Stimulated activated naive CD8-positive, alpha-beta T cell treated with anti-CD3 and anti-CD28 coated beads, Interleukin-15, amount 100 ng/mL, for 72 hours (primary cell): ENCODE data around the gene MXD4.

ENCODE experiments used
- ATAC-seq: fragments of 150-1000 bp; cut with Tn5 transposase; 2 replicates; pipeline ENCODE4 v1.10.0; 2021; ENCODE audit warnings: mild to moderate bottlenecking, moderate library complexity
- DNase-seq, 2 donors: peaks; one replicate each; pipeline ENCODE4 v3.0.0; 2021 to 2022
- H3K27ac Mint-ChIP-seq, 2 donors: one replicate each; pipeline ENCODE4 v1.8.0; 2022; ENCODE audit warnings: mild to moderate bottlenecking in 2 of 2, mixed read lengths in 2 of 2, moderate library complexity in 2 of 2
- H3K27me3 Mint-ChIP-seq: one replicate; pipeline ENCODE4 v1.8.0; 2022; ENCODE audit warnings: mixed read lengths
- H3K4me1 Mint-ChIP-seq: one replicate; pipeline ENCODE4 v1.8.0; 2022; ENCODE audit warnings: mild to moderate bottlenecking, mixed read lengths
- H3K4me3 Mint-ChIP-seq, 2 donors: one replicate each; pipeline ENCODE4 v1.8.0; 2022; ENCODE audit warnings: mild to moderate bottlenecking in 2 of 2, mixed read lengths in 2 of 2, moderate library complexity in 1 of 2
- H3K9me3 Mint-ChIP-seq, 2 donors: one replicate each; pipeline ENCODE4 v1.8.0; 2022; ENCODE audit warnings: mixed read lengths in 2 of 2

The MXD4 gene

DNA sequence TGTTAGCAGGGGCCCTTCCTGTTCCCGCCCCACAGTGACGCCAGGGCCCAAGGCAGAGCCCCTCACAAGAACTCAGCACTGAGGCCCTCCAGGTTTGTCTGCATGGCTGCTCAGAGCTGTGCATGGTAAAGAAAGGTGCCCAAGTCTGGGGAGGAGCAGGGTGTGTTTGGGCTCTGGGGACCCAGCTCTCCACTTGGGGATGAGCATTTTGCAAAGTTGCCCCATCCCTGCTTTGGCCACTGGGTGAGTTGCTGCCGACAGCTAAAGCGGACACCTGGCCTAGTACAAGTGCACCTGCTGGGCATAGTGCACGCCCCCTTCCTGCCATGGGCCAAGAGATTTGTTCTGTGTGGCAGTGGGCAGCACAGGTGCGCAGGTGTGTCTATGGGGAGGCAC lies 2.0 kb upstream of the MXD4 start:
- H3K4me3 Mint-ChIP-seq, result peak overlapping the region in 1 of 2 donors; percentile 81
- no peak overlapping the region for H3K27ac Mint-ChIP-seq
- no peaks in the 10 kb centered on the region for H3K9me3 Mint-ChIP-seq
- H3K4me1 Mint-ChIP-seq, result peaks cover 12% of the 10 kb centered on the region
- no peak for DNase-seq
- ATAC-seq, result no peak
- no peaks in the 10 kb centered on the region for H3K27me3 Mint-ChIP-seq

DNA sequence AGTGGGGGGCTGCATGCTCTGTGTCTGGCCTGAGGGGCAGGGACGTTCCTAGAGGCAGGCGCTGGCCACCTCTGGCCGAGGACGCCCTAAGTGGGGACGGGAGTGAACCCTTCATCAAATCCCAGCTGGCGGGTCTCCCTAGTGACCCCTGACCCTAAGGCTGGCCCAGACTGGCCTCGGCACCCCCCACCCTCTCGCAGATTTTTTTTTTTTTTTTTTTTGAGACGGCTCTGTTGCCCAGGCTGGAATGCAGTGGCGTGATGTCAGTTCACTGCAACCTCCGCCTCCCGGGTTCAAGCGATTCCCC lies 988 bp upstream of the MXD4 start:
- no peak overlapping the region for H3K27ac Mint-ChIP-seq
- DNase-seq (no peak), ATAC-seq (no peak)
- H3K27me3 Mint-ChIP-seq, result no peaks in the 10 kb centered on the region
- H3K4me3 Mint-ChIP-seq, result peak overlapping the region; percentile 68 to 81
- H3K9me3 Mint-ChIP-seq, result no peaks in the 10 kb centered on the region
- peaks cover 12% of the 10 kb centered on the region for H3K4me1 Mint-ChIP-seq

GRCh38 chr4:2262145-2262943 lies 435 bp upstream of the MXD4 start:
- H3K9me3 Mint-ChIP-seq, result no peaks in the 10 kb centered on the region
- ATAC-seq, result peak; percentile 95
- peaks cover 12% of the 10 kb centered on the region for H3K4me1 Mint-ChIP-seq
- H3K27me3 Mint-ChIP-seq, result no peaks in the 10 kb centered on the region
- peak overlapping the region; percentile 68 to 81 for H3K4me3 Mint-ChIP-seq
- peak; percentile 99 for DNase-seq
- H3K27ac Mint-ChIP-seq, result peak overlapping the region; percentile 63 to 65

GRCh38 chr4:2261110-2261852 lies 628 bp downstream of the MXD4 start:
- no peaks in the 10 kb centered on the region for H3K27me3 Mint-ChIP-seq
- no peaks in the 10 kb centered on the region for H3K9me3 Mint-ChIP-seq
- peak; percentile 50 to 65 for DNase-seq
- peaks cover 12% of the 10 kb centered on the region for H3K4me1 Mint-ChIP-seq
- H3K27ac Mint-ChIP-seq, result peak overlapping the region; percentile 65 to 87
- peak; percentile 18 for ATAC-seq
- H3K4me3 Mint-ChIP-seq, result peak overlapping the region; percentile 74 to 87

DNA sequence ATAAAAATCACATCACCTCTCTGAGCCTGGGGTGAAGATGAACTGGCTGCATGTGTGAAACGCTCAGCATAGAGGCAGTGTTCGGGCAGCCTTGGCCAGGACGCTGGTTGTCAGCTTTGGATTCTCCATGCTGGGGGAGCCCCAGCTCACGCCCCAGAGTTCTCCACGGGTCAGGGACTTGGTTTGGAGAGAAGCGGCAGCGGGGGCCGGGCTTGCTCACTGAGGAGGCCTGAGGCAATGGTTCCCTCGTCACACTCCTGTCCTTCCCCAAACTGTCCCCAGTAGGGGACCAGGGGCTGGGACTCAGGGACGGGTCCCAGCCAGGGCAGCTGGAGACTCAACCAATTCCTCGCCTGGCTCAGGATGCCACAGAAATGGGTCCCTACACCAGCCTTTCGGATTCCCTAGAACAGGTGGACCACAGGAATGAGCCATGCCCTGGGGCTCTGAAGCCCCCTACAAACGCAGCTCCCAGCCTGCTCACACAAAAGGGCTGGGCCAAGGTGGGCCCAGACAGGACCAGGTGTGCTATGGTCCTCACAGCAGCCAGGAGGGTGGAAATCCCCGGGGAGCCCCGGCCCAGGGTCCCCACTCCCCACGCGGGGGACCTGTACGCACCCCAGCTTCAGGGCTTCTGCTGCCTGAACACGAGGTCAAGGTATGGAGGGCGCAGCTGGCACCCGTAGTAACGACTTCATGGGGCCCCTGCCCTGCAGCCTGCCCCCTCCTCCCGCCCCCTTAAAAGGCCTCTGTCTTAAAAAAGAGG lies 1.4 kb downstream of the MXD4 start:
- DNase-seq (no peak), ATAC-seq (no peak)
- Mint-ChIP-seq H3K27ac (peak overlapping the region in 1 of 2 donors; percentile 87), H3K4me3 (peak overlapping the region; percentile 74 to 87), H3K4me1 (peaks cover 7% of the 10 kb centered on the region), H3K9me3 (no peaks in the 10 kb centered on the region), H3K27me3 (no peaks in the 10 kb centered on the region)

- Mint-ChIP-seq H3K27ac (no peak overlapping the region), H3K4me3 (no peak overlapping the region)
- DNase-seq, result peak in 1 of 2 donors; percentile 11
Measured at GRCh38 chr4:2259541-2260343, 2.2 kb downstream of the MXD4 start.

DNA sequence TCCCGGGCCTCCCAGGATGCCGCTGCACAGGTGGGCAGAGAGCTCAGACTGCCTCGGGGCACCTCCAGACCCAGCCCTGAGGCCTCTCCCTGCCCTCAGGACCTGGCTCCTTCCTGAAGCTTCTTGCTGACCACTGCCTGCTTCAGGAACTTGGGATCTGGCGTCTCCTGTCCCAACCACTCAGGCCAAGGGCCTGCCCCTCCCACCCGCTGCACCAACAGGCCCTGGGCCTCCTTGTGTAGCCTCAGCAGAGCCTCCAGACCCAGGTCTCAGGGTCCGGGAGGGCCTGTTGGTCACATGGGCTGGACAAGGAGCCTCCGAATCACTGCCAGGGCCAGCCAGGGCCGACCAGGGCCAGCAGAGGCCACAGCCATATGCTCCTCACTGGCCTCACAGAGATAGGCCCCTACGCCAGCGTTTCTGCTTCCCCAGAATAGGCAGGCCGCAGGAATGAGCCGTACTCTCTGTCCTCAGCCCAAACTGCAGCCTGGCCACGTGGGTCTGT lies 2.8 kb downstream of the MXD4 start:
- H3K4me3 Mint-ChIP-seq, result no peak overlapping the region
- DNase-seq (peak in 1 of 2 donors; percentile 8), ATAC-seq (no peak)
- no peaks in the 10 kb centered on the region for H3K27me3 Mint-ChIP-seq
- no peak overlapping the region for H3K27ac Mint-ChIP-seq
- H3K9me3 Mint-ChIP-seq, result no peaks in the 10 kb centered on the region
- H3K4me1 Mint-ChIP-seq, result peaks cover 6% of the 10 kb centered on the region

More at GRCh38 chr4:2259541-2260343, 2.2 kb downstream of the MXD4 start:
- no peak for ATAC-seq
- Mint-ChIP-seq H3K9me3 (no peaks in the 10 kb centered on the region), H3K4me1 (peaks cover 6% of the 10 kb centered on the region), H3K27me3 (no peaks in the 10 kb centered on the region)

DNA sequence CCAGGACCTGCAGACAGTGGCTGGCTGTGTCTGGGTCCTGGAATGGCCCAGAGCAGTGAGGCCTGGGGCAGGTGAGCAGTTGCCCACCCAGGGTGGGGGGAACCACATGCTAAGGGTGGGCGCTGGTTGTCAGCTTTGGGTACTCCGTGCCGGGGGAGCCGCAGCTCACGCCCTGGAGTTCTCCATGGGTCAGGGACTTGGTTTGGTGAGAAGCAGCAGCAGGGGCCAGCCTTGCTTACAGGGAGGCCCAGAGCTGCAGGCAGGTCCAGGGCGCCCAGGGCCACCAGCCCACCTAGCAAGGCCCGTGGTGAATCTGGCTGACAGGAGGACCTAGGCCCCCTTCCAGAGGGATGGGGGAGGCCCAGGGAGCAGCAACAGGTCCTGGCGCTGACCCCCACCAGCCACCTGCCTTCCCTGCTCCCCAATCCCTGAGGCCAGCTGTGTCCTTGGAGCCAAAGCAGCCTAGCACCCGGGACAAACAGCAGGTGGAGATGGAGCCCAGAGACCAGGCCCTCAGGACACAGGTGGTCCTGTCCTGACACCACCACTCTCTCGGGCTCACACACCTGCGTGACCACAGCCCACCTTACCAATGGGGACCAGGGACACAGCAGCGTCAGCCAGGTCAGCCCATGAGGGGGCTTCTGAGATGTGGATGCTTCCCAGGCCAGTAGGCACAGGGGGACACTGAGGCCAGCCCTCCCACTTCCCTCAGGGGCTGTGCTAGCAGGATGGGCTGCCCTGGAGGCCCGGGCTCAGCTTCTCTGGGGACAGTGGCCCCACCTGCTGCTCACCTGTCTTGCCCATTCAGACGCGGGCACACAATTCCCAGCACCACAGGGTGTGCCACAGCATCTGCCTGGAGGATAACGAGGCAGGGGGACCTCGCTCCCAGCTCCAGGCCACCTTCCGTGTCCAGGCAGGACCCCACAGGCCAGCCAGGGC lies 3.5 kb downstream of the MXD4 start:
- Mint-ChIP-seq H3K9me3 (no peaks in the 10 kb centered on the region), H3K4me1 (peaks cover 3% of the 10 kb centered on the region), H3K27me3 (no peaks in the 10 kb centered on the region), H3K4me3 (no peak overlapping the region), H3K27ac (peak overlapping the region in 1 of 2 donors; percentile 76)
- DNase-seq (peak in 1 of 2 donors; percentile 9), ATAC-seq (no peak)

DNA sequence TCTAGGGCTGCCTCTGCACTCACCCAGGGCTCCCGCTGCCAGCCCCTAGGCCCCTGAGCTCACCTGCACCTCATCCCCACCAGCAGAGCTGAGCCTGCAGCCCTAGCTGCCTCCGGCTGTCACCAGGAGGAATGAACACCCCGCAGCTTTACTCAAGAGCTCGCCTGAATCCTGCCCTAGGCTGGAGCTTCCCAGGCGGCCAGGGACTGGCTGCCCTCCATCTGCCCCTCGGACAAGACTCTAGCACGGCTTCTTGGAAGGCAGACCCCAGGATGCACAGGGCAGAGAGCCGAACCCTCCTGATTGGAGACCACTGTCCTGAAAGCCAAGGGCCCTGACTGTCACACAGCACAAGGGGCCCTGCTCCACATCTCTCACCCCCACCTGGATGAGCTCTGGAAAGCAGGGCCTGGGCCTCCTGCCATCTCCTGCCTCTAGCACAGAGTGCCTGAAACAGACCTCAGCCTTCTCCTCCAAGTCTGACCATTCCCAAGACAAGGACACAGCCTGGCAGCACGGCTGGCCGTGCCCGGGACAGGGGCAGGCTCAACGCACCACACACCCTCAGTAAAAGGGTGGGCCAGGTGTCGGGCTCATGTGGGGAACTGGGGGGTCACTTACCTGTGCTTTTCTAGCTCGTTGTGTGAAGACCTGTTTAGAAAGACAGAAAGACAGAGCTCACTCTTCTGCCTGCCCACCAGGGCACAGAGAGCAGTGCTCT lies 4.4 kb downstream of the MXD4 start:
- H3K27me3 Mint-ChIP-seq, result no peaks in the 10 kb centered on the region
- H3K4me1 Mint-ChIP-seq, result no peaks in the 10 kb centered on the region
- H3K27ac Mint-ChIP-seq, result no peak overlapping the region
- ATAC-seq (no peak), DNase-seq (no peak)
- H3K4me3 Mint-ChIP-seq, result no peak overlapping the region
- H3K9me3 Mint-ChIP-seq, result no peaks in the 10 kb centered on the region

- Mint-ChIP-seq H3K27ac (no peak overlapping the region), H3K4me1 (no peaks in the 10 kb centered on the region), H3K9me3 (no peaks in the 10 kb centered on the region), H3K4me3 (no peak overlapping the region), H3K27me3 (no peaks in the 10 kb centered on the region)
- DNase-seq (peak in 1 of 2 donors; percentile 7), ATAC-seq (no peak)
Measured at GRCh38 chr4:2256781-2257191, 5.1 kb downstream of the MXD4 start.

- DNase-seq, result no peak
Measured at GRCh38 chr4:2256156-2256731, 5.7 kb downstream of the MXD4 start.

DNA sequence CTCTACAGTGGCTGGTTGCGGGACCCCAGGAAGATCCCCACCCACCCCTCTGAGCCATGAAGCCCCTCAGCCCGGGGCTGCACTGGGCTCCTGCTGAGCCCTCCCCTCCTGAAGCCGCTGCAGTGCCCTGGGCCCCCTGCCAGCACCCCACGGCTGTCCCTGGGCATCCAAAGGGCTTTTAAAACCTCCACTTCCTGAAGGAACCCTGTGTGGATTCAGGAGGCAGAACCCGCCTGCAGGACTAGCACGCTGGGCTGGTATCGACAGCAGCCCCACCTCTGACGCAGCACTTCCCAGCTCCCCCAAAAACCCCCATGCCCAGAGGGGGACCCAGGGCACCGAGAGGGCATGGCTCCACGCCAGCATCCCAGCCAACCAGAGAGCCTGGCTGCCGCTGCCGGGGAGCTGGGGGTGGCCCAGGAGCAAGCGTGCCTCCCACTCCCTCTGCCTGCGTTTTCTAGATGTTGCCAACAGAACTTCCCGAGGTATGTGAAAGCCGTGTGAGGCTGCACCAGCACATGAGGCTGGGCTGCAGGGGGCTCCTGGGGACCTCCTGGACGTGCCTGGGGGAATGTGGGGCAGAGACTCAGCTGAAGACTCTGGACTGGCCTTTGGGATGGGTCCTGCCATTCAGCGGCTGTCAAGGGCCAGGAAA lies 6.3 kb downstream of the MXD4 start:
- Mint-ChIP-seq H3K27me3 (no peaks in the 10 kb centered on the region), H3K27ac (peak overlapping the region in 1 of 2 donors; percentile 59), H3K4me3 (no peak overlapping the region), H3K4me1 (no peaks in the 10 kb centered on the region), H3K9me3 (no peaks in the 10 kb centered on the region)
- ATAC-seq (no peak), DNase-seq (no peak)

More at GRCh38 chr4:2256156-2256731, 5.7 kb downstream of the MXD4 start:
- no peaks in the 10 kb centered on the region for H3K4me1 Mint-ChIP-seq
- no peak for ATAC-seq
- H3K27me3 Mint-ChIP-seq, result no peaks in the 10 kb centered on the region
- no peak overlapping the region for H3K4me3 Mint-ChIP-seq
- peak overlapping the region in 1 of 2 donors; percentile 48 for H3K27ac Mint-ChIP-seq
- H3K9me3 Mint-ChIP-seq, result no peaks in the 10 kb centered on the region
